GM19035 (cell line): ENCODE results near the gene HSPA1A.
"Not testable (repeated sequence)": the region's sequence is repeated elsewhere in the genome, so short reads cannot be mapped to it uniquely, and the experiment has no call there.

Experiments used
- ATAC-seq: cut with Tn5 transposase; IDR thresholded peaks from one replicate; pipeline ENCODE4 v1.9.1; 2021; ENCODE audit not compliant: unreplicated experiment

The HSPA1A gene

DNA sequence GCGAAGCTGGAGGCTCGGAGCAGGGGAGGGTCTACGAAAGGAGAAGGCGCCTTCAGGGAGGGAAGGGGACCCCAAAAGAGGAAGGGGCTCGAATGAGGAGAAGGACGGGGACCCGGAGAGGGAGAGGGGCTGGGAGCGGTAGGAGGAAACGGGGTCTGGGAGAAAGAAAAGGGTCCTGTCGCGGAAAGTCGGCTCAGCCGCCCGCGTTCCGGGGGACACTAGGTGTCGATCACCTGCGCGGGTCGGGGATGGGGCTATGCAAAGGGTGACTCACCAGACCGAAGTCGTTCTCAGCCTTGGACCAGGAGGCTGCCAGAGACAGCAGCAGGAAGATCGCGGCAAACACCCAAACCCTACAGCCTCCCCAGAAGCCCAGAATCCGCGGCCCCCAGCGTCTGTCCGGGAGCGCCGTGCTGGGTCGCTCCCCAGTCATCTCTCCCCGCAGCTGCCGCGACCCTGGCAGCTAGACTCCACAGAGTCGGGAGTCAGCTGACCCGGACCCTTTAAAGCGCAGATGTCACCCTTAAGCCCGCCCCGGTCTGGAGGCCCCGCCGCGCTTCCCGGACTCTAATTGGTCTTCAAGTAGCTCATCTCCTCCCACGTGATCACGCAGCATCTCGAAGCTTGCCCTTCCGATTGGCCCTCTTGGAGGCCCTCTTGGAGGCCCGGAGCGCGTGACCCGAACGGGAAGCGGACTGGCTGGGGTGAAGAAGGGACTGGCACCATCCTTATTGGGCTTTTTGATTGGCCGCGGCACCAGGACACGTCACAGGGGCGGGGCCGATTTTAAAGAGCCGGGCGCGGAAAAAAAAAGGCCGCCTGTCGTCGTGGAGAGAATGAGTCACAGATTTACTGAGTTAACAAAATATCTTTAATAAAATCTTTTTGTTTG, 47.2 kb downstream of the HSPA1A start, which contains the start of gene NEU1:
NEU1 (minus strand) TSS at position 478 of the 892 bp plus-strand sequence; CDS start at position 433, 45 bp downstream.
- peak; percentile 93 for ATAC-seq

DNA sequence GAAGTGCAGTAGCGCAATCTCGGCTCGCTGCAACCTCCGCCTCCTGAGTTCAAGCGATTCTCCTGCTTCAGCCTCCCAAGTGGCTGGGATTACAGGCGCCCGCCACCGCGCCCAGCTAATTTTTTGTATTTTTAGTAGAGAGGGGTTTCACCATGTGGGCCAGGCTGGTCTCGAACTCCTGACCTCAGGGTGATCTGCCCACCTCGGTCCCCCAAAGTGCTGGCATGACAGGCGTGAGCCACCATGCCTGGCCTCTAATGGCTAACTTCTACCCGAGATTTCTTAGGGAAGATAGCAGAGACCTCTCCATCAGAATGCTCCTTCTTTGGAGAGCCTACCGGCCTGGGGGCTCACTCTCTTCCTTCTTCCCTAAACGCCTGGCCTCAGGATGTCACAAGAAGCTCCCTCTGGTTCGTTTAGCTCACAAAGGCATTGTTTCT, 48.8 kb downstream of the HSPA1A start:
- not testable (repeated sequence) for ATAC-seq

DNA sequence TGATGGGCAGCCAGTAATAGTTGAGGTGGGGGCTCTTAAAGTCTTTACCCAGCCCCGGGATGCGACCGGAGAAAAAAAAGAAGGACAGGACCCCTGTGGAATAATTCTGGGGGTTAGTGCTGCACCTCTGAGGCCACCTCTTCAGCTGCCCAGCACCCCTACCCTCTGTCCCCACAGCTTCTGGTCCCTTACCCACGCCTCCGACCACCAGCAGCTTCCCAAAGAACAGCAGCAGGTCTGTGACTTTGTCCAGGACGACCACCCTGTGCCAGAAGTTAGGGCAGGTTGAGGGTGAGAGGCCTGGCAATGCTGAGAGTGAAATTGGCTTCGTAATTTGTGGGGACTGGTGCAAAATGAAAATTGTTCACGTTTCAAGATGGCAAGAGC, 49.5 kb downstream of the HSPA1A start:
- ATAC-seq = no peak

DNA sequence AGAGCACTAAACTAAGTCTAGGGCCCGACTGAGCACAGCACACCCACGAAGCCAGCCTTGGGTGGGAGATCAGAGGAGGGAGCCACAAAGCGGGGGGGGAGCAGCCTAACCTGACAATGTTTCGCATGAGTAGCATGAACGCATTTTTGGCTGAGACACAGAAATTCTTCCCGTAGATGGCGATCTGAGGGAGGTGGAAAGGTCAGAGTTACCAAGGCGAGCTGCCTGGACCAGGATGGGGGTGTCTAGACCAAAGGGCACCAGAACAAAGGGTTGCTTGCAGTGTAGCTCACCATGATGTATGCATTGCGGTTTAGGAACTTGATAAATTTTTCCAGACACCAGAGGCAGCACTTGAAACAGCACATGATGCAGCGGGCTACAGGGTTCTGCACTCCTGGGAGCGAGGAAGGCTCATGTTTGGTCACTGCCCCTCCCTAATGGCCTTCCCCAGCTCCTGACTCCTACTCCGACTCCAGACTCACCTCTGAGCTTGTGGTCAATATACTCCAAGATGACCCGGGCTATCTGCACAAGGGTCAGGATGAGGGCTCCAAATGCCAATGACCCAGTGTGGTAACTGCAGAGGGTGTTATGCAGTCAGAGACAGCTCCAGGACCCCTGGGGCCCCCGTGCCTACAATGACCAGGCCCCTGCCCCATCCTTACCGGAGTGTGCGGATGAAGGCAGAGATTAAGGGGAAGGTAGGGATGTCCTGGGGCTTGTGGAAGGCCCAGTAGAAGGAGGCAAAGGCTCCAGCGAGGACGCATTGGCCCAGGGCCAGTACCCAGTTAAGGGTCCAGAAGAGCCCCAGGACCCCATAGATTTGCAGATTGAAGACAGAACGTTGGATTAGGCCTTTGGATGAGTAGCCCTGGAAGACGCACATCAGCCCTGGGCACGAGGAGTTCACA, 50.1 kb downstream of the HSPA1A start:
- ATAC-seq = no peak
